Measurements from ENCODE around the gene RGS2.

Gene RGS2, protein sequence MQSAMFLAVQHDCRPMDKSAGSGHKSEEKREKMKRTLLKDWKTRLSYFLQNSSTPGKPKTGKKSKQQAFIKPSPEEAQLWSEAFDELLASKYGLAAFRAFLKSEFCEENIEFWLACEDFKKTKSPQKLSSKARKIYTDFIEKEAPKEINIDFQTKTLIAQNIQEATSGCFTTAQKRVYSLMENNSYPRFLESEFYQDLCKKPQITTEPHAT

GRCh38 chr1:192808518-192809306 lies at the start of gene RGS2:
RGS2 (plus strand) TSS chr1:192809039; CDS start chr1:192809072, 33 bp downstream.
- H3K4me3 ChIP-seq (ENCODE audit: low read depth, low read length), result peak within 1 kb of the TSS; percentile 98
- in situ Hi-C loops (cut with HindIII; ENCODE audit: low sequenced_read_pairs), result no loop called here
- peak; percentile 96 for DNase-seq (ENCODE audit: low read depth, low spot score)
- peak; percentile 21 for TF ChIP-seq CTCF (IDR thresholded peaks at IDR 0.05; ENCODE audit: low read depth, low read length)

- DNase-seq (ENCODE audit: low read depth, low spot score), result no peak
- no peak for TF ChIP-seq CTCF (IDR thresholded peaks at IDR 0.05; ENCODE audit: low read depth, low read length)
- H3K4me3 ChIP-seq (ENCODE audit: low read depth, low read length), result no peak overlapping the region
- in situ Hi-C loops (cut with HindIII; ENCODE audit: low sequenced_read_pairs), result no loop called here
These were observed 49.7 kb upstream of the RGS2 start for GRCh38 chr1:192759104-192759503.

DNA sequence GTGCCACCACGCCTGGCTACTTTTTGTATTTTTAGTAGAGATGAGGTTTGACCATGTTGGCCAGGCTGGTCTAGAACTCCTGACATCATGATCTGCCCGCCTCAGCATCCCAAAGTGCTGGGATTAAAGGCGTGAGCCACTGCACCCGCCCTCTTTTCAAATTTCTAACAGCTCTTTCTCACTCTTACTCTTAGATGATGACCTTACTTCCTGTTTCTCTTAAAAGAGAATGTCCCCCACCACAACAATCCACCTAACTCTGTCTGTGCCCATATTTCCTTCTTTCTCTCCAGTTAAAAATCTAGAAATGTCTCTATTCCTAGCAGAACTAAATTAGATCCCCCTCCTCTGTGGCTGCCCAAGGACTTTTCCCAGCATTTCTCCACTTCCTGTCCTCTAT lies 46.6 kb upstream of the RGS2 start:
- no peak overlapping the region for H3K4me3 ChIP-seq (ENCODE audit: low read depth, low read length)
- no peak for DNase-seq (ENCODE audit: low read depth, low spot score)
- no peak for TF ChIP-seq CTCF (IDR thresholded peaks at IDR 0.05; ENCODE audit: low read depth, low read length)
- in situ Hi-C loops (cut with HindIII; ENCODE audit: low sequenced_read_pairs), result no loop called here

DNA sequence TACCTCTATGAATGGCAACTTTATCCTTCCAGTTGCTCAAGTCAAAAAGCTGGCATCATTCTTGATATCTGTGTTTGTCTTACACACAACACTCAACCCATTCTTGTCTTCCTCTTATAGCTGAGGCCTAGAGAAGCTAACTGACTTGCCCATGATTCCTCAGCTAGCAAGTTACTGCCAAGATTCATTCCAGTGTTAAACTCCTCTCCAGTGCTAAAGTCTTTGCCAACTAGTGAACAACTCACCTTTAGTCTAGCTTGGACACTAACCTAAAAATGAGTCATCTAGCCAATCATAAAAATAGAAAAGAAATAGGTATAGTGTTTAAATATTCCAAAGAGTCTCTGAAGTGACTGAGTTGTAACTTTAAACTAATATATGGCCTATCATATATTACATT lies 45.6 kb upstream of the RGS2 start:
- no peak for TF ChIP-seq CTCF (IDR thresholded peaks at IDR 0.05; ENCODE audit: low read depth, low read length)
- DNase-seq (ENCODE audit: low read depth, low spot score), result peak; percentile 25
- H3K4me3 ChIP-seq (ENCODE audit: low read depth, low read length), result no peak overlapping the region
- in situ Hi-C loops (cut with HindIII; ENCODE audit: low sequenced_read_pairs), result no loop called here

DNA sequence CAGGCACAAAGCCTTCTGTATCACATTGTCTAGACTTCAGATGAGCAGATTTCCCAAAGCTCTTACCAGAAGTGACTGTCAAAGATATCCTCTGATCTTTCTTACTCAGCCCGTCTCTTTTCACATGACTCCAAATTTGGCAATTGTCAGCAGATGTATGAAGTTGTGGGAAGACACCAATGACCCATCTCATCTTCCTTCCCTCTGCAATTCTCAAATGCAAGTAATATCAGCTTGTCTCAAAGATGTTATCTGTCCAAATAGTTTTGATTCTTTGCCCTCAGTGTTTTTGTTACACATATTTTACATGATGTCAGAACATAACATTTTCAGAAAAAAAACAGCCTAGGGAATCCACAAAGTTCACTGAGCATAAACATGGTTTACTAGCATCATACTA lies 45.1 kb upstream of the RGS2 start:
- in situ Hi-C loops (cut with HindIII; ENCODE audit: low sequenced_read_pairs), result no loop called here
- H3K4me3 ChIP-seq (ENCODE audit: low read depth, low read length), result no peak overlapping the region
- peak; percentile 24 for DNase-seq (ENCODE audit: low read depth, low spot score)
- TF ChIP-seq CTCF (IDR thresholded peaks at IDR 0.05; ENCODE audit: low read depth, low read length), result no peak

- no peak overlapping the region for H3K4me3 ChIP-seq (ENCODE audit: low read depth, low read length)
- no peak for DNase-seq (ENCODE audit: low read depth, low spot score)
- in situ Hi-C loops (cut with HindIII; ENCODE audit: low sequenced_read_pairs), result no loop called here
- TF ChIP-seq CTCF (IDR thresholded peaks at IDR 0.05; ENCODE audit: low read depth, low read length), result no peak
These were observed 44.2 kb upstream of the RGS2 start for GRCh38 chr1:192764675-192765074.
